ENCODE results near the gene TAOK1. TPM values are rescaled to one million over a fixed set of nuclear protein-coding genes. Genes with fewer than 3 reads are reported as not detected.
A peak's percentile ranks its signal among the peaks of the same experiment; 100 is the strongest.

Gene TAOK1
- total RNA-seq, 1 experiment from 2014 or later, result 56.3 TPM

DNA sequence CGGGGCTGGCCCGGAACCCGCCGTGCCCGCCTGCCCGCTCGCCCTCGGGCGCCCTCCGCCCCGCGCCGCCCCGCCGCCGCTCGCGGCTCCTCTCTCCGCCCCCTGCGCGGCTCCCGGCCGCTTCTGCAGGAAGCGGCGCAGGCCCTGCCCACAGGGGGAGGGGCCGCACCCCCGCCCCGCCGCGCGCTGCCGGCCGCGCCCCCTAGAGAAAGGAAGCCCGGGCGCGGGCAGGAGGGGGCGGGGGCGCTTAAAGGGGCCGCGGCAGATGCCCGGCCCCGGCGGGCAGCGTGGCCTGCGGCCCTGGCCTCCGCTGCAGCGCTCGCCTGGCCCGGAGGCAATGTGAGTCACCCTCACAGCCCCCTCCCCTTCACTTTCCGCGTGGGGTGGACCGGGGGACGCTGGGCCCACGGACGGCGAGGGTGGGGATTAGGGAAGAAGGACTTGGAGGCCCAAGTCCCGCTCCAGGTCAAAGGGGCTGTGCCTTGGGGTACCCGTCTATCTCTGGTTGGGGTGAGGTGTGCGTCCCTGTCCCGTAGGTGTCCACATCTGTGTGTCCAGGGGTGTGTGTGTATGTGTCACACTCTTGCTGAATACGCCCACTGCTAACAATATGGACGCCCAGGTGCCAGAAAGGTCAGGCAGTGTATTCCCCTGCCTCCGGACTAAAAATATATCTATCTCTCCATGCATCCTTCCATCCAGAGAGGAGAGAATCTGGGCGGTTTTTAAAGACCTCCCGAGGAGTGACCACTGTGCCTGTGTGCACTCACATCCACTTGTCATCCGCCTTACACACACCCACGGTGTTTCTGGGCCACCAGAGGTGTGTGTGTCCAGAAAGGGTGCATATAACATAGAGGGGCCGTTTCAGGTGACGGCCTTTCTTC lies 199.6 kb downstream of the TAOK1 start, which contains the start of gene GIT1 (continued):
- TF ChIP-seq, protein P1, sequence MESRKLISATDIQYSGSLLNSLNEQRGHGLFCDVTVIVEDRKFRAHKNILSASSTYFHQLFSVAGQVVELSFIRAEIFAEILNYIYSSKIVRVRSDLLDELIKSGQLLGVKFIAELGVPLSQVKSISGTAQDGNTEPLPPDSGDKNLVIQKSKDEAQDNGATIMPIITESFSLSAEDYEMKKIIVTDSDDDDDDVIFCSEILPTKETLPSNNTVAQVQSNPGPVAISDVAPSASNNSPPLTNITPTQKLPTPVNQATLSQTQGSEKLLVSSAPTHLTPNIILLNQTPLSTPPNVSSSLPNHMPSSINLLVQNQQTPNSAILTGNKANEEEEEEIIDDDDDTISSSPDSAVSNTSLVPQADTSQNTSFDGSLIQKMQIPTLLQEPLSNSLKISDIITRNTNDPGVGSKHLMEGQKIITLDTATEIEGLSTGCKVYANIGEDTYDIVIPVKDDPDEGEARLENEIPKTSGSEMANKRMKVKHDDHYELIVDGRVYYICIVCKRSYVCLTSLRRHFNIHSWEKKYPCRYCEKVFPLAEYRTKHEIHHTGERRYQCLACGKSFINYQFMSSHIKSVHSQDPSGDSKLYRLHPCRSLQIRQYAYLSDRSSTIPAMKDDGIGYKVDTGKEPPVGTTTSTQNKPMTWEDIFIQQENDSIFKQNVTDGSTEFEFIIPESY (IDR thresholded peaks at IDR 0.05; ENCODE audit: extremely low read depth, insufficient replicate concordance, low read length), result no peak
- TF ChIP-seq JUND (IDR thresholded peaks at IDR 0.05) (no peak), ZFX (IDR thresholded peaks at IDR 0.05) (no peak; the same call in 1 of the 2 replicates), EZH2 (IDR thresholded peaks at IDR 0.05) (no peak), ELF1 (IDR thresholded peaks at IDR 0.05; ENCODE audit: borderline replicate concordance, low read depth) (no peak), CBX3 (IDR thresholded peaks at IDR 0.05; ENCODE audit: low read depth) (no peak), YY1 (IDR thresholded peaks at IDR 0.05; ENCODE audit: extremely low read depth, insufficient replicate concordance, low read depth, low read length) (peak; percentile 39), POLR2AphosphoS5 (IDR thresholded peaks at IDR 0.05; ENCODE audit: low read depth, low read length) (peak; percentile 71), EZH2phosphoT487 (IDR thresholded peaks at IDR 0.05; ENCODE audit: borderline replicate concordance) (no peak), TCF7L2 (IDR thresholded peaks at IDR 0.05; ENCODE audit: borderline replicate concordance, extremely low read depth, insufficient read depth, insufficient read length) (no peak)
- TF ChIP-seq, protein P2, sequence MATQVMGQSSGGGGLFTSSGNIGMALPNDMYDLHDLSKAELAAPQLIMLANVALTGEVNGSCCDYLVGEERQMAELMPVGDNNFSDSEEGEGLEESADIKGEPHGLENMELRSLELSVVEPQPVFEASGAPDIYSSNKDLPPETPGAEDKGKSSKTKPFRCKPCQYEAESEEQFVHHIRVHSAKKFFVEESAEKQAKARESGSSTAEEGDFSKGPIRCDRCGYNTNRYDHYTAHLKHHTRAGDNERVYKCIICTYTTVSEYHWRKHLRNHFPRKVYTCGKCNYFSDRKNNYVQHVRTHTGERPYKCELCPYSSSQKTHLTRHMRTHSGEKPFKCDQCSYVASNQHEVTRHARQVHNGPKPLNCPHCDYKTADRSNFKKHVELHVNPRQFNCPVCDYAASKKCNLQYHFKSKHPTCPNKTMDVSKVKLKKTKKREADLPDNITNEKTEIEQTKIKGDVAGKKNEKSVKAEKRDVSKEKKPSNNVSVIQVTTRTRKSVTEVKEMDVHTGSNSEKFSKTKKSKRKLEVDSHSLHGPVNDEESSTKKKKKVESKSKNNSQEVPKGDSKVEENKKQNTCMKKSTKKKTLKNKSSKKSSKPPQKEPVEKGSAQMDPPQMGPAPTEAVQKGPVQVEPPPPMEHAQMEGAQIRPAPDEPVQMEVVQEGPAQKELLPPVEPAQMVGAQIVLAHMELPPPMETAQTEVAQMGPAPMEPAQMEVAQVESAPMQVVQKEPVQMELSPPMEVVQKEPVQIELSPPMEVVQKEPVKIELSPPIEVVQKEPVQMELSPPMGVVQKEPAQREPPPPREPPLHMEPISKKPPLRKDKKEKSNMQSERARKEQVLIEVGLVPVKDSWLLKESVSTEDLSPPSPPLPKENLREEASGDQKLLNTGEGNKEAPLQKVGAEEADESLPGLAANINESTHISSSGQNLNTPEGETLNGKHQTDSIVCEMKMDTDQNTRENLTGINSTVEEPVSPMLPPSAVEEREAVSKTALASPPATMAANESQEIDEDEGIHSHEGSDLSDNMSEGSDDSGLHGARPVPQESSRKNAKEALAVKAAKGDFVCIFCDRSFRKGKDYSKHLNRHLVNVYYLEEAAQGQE (IDR thresholded peaks at IDR 0.05; ENCODE audit: low read depth), result no peak
- TF ChIP-seq, protein P3, sequence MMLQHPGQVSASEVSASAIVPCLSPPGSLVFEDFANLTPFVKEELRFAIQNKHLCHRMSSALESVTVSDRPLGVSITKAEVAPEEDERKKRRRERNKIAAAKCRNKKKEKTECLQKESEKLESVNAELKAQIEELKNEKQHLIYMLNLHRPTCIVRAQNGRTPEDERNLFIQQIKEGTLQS (IDR thresholded peaks at IDR 0.05), result no peak

All from HCT116 (cell line).